NCI-H82 (cell line): ENCODE data around the gene TEFM.
"Not testable (repeated sequence)": the region's sequence is repeated elsewhere in the genome, so short reads cannot be mapped to it uniquely, and the experiment has no call there.

ENCODE experiments used
- DNase-seq: peaks from one replicate; lab custom pipeline; 2025; lab: John Stamatoyannopoulos, UW

TEFM gene

GRCh38 chr17:30920683-30921543 is 14.9 kb upstream of the TEFM start:
- no peak for DNase-seq

- DNase-seq = peak; percentile 13
These were observed 14.2 kb upstream of the TEFM start for GRCh38 chr17:30920282-30920681.

- DNase-seq = no peak
These were observed 11.0 kb upstream of the TEFM start for GRCh38 chr17:30917050-30917449.

- DNase-seq = no peak
These were observed 10.0 kb upstream of the TEFM start for GRCh38 chr17:30915833-30916611.

- DNase-seq = no peak
These were observed 7.9 kb upstream of the TEFM start for GRCh38 chr17:30913955-30914354.

- DNase-seq = not testable (repeated sequence)
These were observed 4.1 kb upstream of the TEFM start for GRCh38 chr17:30910151-30910550.

- DNase-seq = no peak
These were observed 2.8 kb upstream of the TEFM start for GRCh38 chr17:30908717-30909420.

- DNase-seq = no peak
These were observed 317 bp downstream of the TEFM start for GRCh38 chr17:30905742-30906100.

- DNase-seq = no peak
These were observed 8.7 kb downstream of the TEFM start for GRCh38 chr17:30897311-30897710.

- DNase-seq = no peak
These were observed 11.8 kb downstream of the TEFM start for GRCh38 chr17:30894236-30894635.

- no peak for DNase-seq
These were observed 19.9 kb downstream of the TEFM start for GRCh38 chr17:30886187-30886586.

- no peak for DNase-seq
These were observed 37.0 kb downstream of the TEFM start for GRCh38 chr17:30869005-30869404.

GRCh38 chr17:30864636-30865035 is 41.4 kb downstream of the TEFM start:
- no peak for DNase-seq

GRCh38 chr17:30858556-30859250 is 47.3 kb downstream of the TEFM start:
- DNase-seq = no peak

GRCh38 chr17:30854146-30854545 is 51.9 kb downstream of the TEFM start:
- DNase-seq = no peak
